ENCODE measurements around the gene SCUBE1.

Gene SCUBE1

GRCh38 chr22:43160497-43161126, 182.6 kb downstream of the SCUBE1 start:
- no peak for DNase-seq (ENCODE audit: low read depth in 2 of 3, low spot score in 1 of 3)

GRCh38 chr22:43159484-43160178, 183.5 kb downstream of the SCUBE1 start:
- no peak for DNase-seq (ENCODE audit: low read depth in 2 of 3, low spot score in 1 of 3)

- no peak for DNase-seq (ENCODE audit: low read depth in 2 of 3, low spot score in 1 of 3)
These were observed 184.2 kb downstream of the SCUBE1 start for GRCh38 chr22:43158778-43159483.

GRCh38 chr22:43157874-43158546, 185.2 kb downstream of the SCUBE1 start:
- DNase-seq (ENCODE audit: low read depth in 2 of 3, low spot score in 1 of 3): no peak

- no peak for DNase-seq (ENCODE audit: low read depth in 2 of 3, low spot score in 1 of 3)
These were observed 186.8 kb downstream of the SCUBE1 start for GRCh38 chr22:43156413-43156812.

- DNase-seq (ENCODE audit: low read depth in 2 of 3, low spot score in 1 of 3): no peak
These were observed 187.4 kb downstream of the SCUBE1 start for GRCh38 chr22:43155789-43156188.

- DNase-seq (ENCODE audit: low read depth in 2 of 3, low spot score in 1 of 3): no peak
These were observed 188.2 kb downstream of the SCUBE1 start for GRCh38 chr22:43154887-43155536.

GRCh38 chr22:43153899-43154298, 189.3 kb downstream of the SCUBE1 start:
- no peak for DNase-seq (ENCODE audit: low read depth in 2 of 3, low spot score in 1 of 3)

- DNase-seq (ENCODE audit: low read depth in 2 of 3, low spot score in 1 of 3): peak; percentile 31 to 41 (median 35)
These were observed 190.7 kb downstream of the SCUBE1 start for GRCh38 chr22:43152357-43153071.

- no peak for DNase-seq (ENCODE audit: low read depth in 2 of 3, low spot score in 1 of 3)
These were observed 191.2 kb downstream of the SCUBE1 start for GRCh38 chr22:43152003-43152356.

- DNase-seq (ENCODE audit: low read depth in 2 of 3, low spot score in 1 of 3): peak in 2 of 3 donors; percentile 48 to 54
These were observed 191.7 kb downstream of the SCUBE1 start, which contains the start of gene TSPO for GRCh38 chr22:43151251-43152002. Gene TSPO (plus strand): TSS chr22:43151559. CDS start chr22:43159239, 7,680 bp downstream.

- no peak for DNase-seq (ENCODE audit: low read depth in 2 of 3, low spot score in 1 of 3)
These were observed 192.4 kb downstream of the SCUBE1 start for GRCh38 chr22:43150731-43151206.

GRCh38 chr22:43148581-43148980, 194.6 kb downstream of the SCUBE1 start:
- no peak for DNase-seq (ENCODE audit: low read depth in 2 of 3, low spot score in 1 of 3)

GRCh38 chr22:43147821-43148220, 195.4 kb downstream of the SCUBE1 start:
- DNase-seq (ENCODE audit: low read depth in 2 of 3, low spot score in 1 of 3): no peak

Measured in stimulated activated CD4-positive, alpha-beta T cell treated with anti-CD3 and anti-CD28 coated beads, Interleukin-12 subunit alpha, Interleukin-12 subunit beta, amount 100 ng/mL, for 48 hours (primary cell).